Measurements from ENCODE around the gene HBS1L. TPM values are rescaled to one million over a fixed set of nuclear protein-coding genes. Genes with fewer than 3 reads are reported as not detected.

The HBS1L gene
- total RNA-seq, 1 experiment from 2014 or later: 89.4 TPM

- Histone ChIP-seq H3K27me3 (ENCODE audit: insufficient read depth, low read length) (no peaks in the 10 kb centered on the region), H4K20me1 (ENCODE audit: insufficient read depth) (no peaks in the 10 kb centered on the region), H3K4me2 (ENCODE audit: low read length) (no peak overlapping the region), H3K4me1 (ENCODE audit: control insufficient read depth in 1 of 2, insufficient read depth in 2 of 2, low read length in 2 of 2) (no peaks in the 10 kb centered on the region; a peak in 1 of 4 replicates), H2AFZ (ENCODE audit: low read depth, low read length, poor library complexity, severe bottlenecking) (no peak overlapping the region), H3K4me3 (replicated peaks in 1 of 2; ENCODE audit: low read depth in 1 of 2, low read length in 2 of 2) (no peak overlapping the region), H3K9ac (ENCODE audit: low read length) (no peak overlapping the region), H3K79me2 (ENCODE audit: insufficient read depth, low read length) (no peaks in the 10 kb centered on the region), H3K36me3 (ENCODE audit: control insufficient read depth in 1 of 2, insufficient read depth in 2 of 2, low read length in 2 of 2) (no peaks in the 10 kb centered on the region), H3K9me2 (ENCODE audit: insufficient read depth) (no peaks in the 10 kb centered on the region), H3K9me3 (ENCODE audit: control insufficient read depth in 1 of 2, insufficient read depth in 1 of 2, low read depth in 1 of 2, low read length in 2 of 2) (no peaks in the 10 kb centered on the region), H3K27ac (ENCODE audit: low read depth, low read length) (no peak overlapping the region)
- BruUV-seq (replicated peaks): no TSS peak
- CTCF ChIA-PET: no interaction called here
- intact Hi-C loops (cut with micrococcal nuclease): no loop called here
- TF ChIP-seq, protein P1, sequence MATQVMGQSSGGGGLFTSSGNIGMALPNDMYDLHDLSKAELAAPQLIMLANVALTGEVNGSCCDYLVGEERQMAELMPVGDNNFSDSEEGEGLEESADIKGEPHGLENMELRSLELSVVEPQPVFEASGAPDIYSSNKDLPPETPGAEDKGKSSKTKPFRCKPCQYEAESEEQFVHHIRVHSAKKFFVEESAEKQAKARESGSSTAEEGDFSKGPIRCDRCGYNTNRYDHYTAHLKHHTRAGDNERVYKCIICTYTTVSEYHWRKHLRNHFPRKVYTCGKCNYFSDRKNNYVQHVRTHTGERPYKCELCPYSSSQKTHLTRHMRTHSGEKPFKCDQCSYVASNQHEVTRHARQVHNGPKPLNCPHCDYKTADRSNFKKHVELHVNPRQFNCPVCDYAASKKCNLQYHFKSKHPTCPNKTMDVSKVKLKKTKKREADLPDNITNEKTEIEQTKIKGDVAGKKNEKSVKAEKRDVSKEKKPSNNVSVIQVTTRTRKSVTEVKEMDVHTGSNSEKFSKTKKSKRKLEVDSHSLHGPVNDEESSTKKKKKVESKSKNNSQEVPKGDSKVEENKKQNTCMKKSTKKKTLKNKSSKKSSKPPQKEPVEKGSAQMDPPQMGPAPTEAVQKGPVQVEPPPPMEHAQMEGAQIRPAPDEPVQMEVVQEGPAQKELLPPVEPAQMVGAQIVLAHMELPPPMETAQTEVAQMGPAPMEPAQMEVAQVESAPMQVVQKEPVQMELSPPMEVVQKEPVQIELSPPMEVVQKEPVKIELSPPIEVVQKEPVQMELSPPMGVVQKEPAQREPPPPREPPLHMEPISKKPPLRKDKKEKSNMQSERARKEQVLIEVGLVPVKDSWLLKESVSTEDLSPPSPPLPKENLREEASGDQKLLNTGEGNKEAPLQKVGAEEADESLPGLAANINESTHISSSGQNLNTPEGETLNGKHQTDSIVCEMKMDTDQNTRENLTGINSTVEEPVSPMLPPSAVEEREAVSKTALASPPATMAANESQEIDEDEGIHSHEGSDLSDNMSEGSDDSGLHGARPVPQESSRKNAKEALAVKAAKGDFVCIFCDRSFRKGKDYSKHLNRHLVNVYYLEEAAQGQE (IDR thresholded peaks at IDR 0.05; ENCODE audit: low read depth): no peak
- TF ChIP-seq SP1 (IDR thresholded peaks at IDR 0.05; ENCODE audit: low read depth) (no peak), ZNF274 (IDR thresholded peaks at IDR 0.05; ENCODE audit: low read depth, low read length) (no peak), CTCF (IDR thresholded peaks at IDR 0.05 in 2 of 3, conservative IDR thresholded peaks at IDR 0.05 in 1 of 3; ENCODE audit: borderline replicate concordance in 1 of 3, insufficient read depth in 1 of 3, low read depth in 2 of 3, low read length in 2 of 3) (no peak), RAD21 (IDR thresholded peaks at IDR 0.05; ENCODE audit: low read depth) (no peak), POLR2AphosphoS5 (IDR thresholded peaks at IDR 0.05; ENCODE audit: low read depth, low read length) (no peak)
- POLR2A ChIA-PET: no interaction called here
- RAD21 ChIA-PET (ENCODE audit: low non-redundant PET in 1 of 2, low total read pairs in 2 of 2, uncharacterized antibody in 2 of 2, unreplicated experiment in 2 of 2): no interaction called here
- DNase-seq (ENCODE audit: low read depth, low spot score) (no peak), ATAC-seq (no peak)
These were observed 42.5 kb upstream of the HBS1L start for GRCh38 chr6:135097172-135097571.
